ENCODE measurements around the gene DENND4A.

The DENND4A gene

DNA sequence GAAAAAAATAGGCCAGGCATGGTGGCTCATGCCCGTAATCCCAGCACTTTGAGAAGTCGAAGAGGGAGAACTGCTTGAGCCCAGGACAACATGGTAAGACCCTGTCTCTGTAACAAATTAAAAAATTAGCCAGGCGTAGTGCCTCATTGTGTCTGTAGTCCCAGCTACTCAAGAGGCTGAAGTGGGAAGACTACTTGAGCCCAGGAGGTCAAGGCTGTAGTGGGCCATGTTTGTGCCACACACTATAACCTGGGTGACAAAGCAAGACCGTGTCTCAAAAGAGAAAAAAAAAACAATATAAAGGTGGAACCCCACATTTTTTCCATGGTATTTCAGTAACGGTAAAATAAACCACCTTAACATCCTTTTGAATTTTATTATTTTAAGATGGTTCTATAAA, 69.9 kb downstream of the DENND4A start:
- DNase-seq (ENCODE audit: extremely low read depth, low read depth), result no peak
- TF ChIP-seq, protein P1, sequence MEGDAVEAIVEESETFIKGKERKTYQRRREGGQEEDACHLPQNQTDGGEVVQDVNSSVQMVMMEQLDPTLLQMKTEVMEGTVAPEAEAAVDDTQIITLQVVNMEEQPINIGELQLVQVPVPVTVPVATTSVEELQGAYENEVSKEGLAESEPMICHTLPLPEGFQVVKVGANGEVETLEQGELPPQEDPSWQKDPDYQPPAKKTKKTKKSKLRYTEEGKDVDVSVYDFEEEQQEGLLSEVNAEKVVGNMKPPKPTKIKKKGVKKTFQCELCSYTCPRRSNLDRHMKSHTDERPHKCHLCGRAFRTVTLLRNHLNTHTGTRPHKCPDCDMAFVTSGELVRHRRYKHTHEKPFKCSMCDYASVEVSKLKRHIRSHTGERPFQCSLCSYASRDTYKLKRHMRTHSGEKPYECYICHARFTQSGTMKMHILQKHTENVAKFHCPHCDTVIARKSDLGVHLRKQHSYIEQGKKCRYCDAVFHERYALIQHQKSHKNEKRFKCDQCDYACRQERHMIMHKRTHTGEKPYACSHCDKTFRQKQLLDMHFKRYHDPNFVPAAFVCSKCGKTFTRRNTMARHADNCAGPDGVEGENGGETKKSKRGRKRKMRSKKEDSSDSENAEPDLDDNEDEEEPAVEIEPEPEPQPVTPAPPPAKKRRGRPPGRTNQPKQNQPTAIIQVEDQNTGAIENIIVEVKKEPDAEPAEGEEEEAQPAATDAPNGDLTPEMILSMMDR (IDR thresholded peaks at IDR 0.05; ENCODE audit: low read depth, low read length, missing control alignments), result no peak
- no peak overlapping the region for H3K4me3 ChIP-seq (replicated peaks; ENCODE audit: low read depth, low read length)

- TF ChIP-seq, protein P1 (IDR thresholded peaks at IDR 0.05; ENCODE audit: low read depth, low read length, missing control alignments), result no peak
- H3K4me3 ChIP-seq (replicated peaks; ENCODE audit: low read depth, low read length), result no peak overlapping the region
These were observed 79.7 kb downstream of the DENND4A start for GRCh38 chr15:65712415-65712814.

DNA sequence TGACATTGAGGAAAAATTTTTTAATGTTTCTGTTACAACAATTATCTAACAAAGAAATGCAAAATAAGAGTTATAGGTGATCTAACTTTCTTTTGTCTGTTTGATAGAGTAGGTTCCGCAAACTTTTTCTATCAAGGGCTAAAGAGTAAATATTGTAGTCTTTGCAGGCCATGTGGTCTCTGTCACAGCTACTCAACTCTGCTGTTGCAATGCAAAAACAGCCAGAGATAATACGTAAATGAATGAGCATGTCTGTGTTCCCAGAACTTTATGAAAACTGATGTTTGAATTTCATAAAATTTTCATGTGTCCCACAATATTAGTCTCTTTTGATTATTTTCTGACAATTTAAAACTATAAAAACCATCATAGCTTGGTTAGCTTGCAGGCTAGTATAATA, 97.0 kb downstream of the DENND4A start:
- no peak overlapping the region for H3K4me3 ChIP-seq (replicated peaks; ENCODE audit: low read depth, low read length)
- TF ChIP-seq, protein P1 (IDR thresholded peaks at IDR 0.05; ENCODE audit: low read depth, low read length, missing control alignments), result no peak
- DNase-seq (ENCODE audit: extremely low read depth, low read depth), result no peak

More at GRCh38 chr15:65712415-65712814, 79.7 kb downstream of the DENND4A start:
- no peak for DNase-seq (ENCODE audit: extremely low read depth, low read depth)

DNA sequence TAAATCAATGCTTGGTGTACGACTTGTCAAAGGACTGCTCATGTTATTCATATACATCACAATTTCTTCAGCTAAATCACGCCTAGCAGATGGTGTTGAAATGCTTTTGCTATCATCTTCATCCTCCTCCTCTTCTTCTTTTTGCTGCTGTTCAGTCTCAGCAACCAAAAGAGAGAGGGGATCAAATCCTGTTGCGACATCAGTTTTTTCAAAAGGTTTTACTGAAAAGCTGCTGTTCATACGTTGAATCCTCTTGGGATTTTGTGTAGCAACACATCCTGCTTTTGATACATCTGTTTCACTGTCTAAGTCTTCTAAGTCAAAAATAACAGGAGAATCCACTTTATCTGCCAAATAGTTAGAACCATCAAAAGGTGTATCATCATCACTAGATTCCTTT, 101.3 kb downstream of the DENND4A start:
- no peak overlapping the region for H3K4me3 ChIP-seq (replicated peaks; ENCODE audit: low read depth, low read length)
- TF ChIP-seq, protein P1 (IDR thresholded peaks at IDR 0.05; ENCODE audit: low read depth, low read length, missing control alignments), result no peak
- no peak for DNase-seq (ENCODE audit: extremely low read depth, low read depth)

- DNase-seq (ENCODE audit: extremely low read depth, low read depth), result no peak
- TF ChIP-seq, protein P1 (IDR thresholded peaks at IDR 0.05; ENCODE audit: low read depth, low read length, missing control alignments), result no peak
- H3K4me3 ChIP-seq (replicated peaks; ENCODE audit: low read depth, low read length), result no peak overlapping the region
These were observed 101.9 kb downstream of the DENND4A start for GRCh38 chr15:65690173-65690572.

DNA sequence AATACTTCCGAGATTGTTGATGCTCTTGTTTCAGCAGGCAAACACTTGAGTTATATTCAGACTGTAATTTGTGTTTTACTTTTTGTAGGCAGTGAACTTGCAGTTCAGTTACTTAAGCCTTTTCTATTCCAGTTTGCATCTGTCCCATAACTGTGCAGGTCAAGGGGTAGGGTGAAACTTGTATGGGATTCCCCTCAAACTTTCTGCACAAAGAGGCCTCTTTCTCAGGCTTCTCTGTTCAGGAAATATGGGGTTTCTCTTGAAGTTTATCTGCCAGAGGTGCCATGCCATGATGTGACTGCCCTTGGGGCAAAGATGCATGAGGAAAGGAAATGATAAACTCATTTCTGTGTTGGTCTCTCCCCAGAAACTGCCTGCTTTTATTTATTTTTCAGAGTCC, 103.6 kb downstream of the DENND4A start:
- no peak for DNase-seq (ENCODE audit: extremely low read depth, low read depth)
- TF ChIP-seq, protein P1 (IDR thresholded peaks at IDR 0.05; ENCODE audit: low read depth, low read length, missing control alignments), result no peak
- H3K4me3 ChIP-seq (replicated peaks; ENCODE audit: low read depth, low read length), result no peak overlapping the region

- DNase-seq (ENCODE audit: extremely low read depth, low read depth), result no peak
- TF ChIP-seq, protein P1 (IDR thresholded peaks at IDR 0.05; ENCODE audit: low read depth, low read length, missing control alignments), result no peak
- no peak overlapping the region for H3K4me3 ChIP-seq (replicated peaks; ENCODE audit: low read depth, low read length)
These were observed 109.6 kb downstream of the DENND4A start for GRCh38 chr15:65682404-65682911.

All from HFF-Myc (cell line).